CD4-positive, CD25-positive, alpha-beta regulatory T cell (primary cell): Measurements from ENCODE around the gene NPIPB13. TPM values are rescaled to one million over a fixed set of nuclear protein-coding genes. Genes with fewer than 3 reads are reported as not detected.
"Not testable (repeated sequence)": the region's sequence is repeated elsewhere in the genome, so short reads cannot be mapped to it uniquely, and the experiment has no call there.

Source experiments
- ATAC-seq, 2 donors: fragments of 150-1000 bp; cut with Tn5 transposase; one replicate each; pipeline ENCODE4 v1.10.0; 2021; ENCODE audit warnings: low read depth in 2 of 2, moderate number of reproducible peaks in 2 of 2, moderate library complexity in 1 of 2
- DNase-seq, 3 donors: peaks; one replicate each; pipeline versions ENCODE4 v3.0.0 to v3.0.0-alpha.2; 2012 to 2022; ENCODE audit warnings: mixed read lengths in 1 of 3
- H3K27ac ChIP-seq: one replicate; pipeline ENCODE4 v1.7.0; 2013; ENCODE audit warnings: mild to moderate bottlenecking, low read length; ENCODE audit not compliant: insufficient read depth, poor library complexity, severe bottlenecking
- H3K27me3 ChIP-seq: one replicate; pipeline ENCODE4 v1.7.0; 2013; ENCODE audit warnings: low read length; ENCODE audit not compliant: control insufficient read depth, insufficient read depth
- H3K36me3 ChIP-seq: one replicate; pipeline ENCODE4 v1.7.0; 2013; ENCODE audit warnings: mild to moderate bottlenecking, low read length, moderate library complexity; ENCODE audit not compliant: control insufficient read depth, insufficient read depth
- H3K4me1 ChIP-seq: 2 replicates; pipeline ENCODE4 v1.7.0; 2013; ENCODE audit warnings: mild to moderate bottlenecking, low read length; ENCODE audit not compliant: insufficient read depth, control insufficient read depth, poor library complexity, severe bottlenecking
- H3K4me3 ChIP-seq: one replicate; pipeline ENCODE4 v1.7.0; 2013; ENCODE audit warnings: low read depth, mild to moderate bottlenecking, low read length, moderate library complexity
- H3K9me3 ChIP-seq, 2 experiments: 1 replicate in 1 of 2; 2 replicates in 1 of 2; pipeline ENCODE4 v1.7.0; 2013; ENCODE audit warnings: low read length in 2 of 2, mild to moderate bottlenecking in 1 of 2, moderate library complexity in 1 of 2; ENCODE audit not compliant: control insufficient read depth in 2 of 2
- H3K27ac Mint-ChIP-seq, 3 donors: one replicate each; pipeline ENCODE4 v1.8.0; 2020 to 2022; ENCODE audit warnings: mild to moderate bottlenecking in 3 of 3, mixed read lengths in 3 of 3, moderate library complexity in 2 of 3
- H3K27me3 Mint-ChIP-seq: one replicate; pipeline ENCODE4 v1.8.0; 2022; ENCODE audit warnings: mild to moderate bottlenecking, mixed read lengths
- H3K36me3 Mint-ChIP-seq: one replicate; pipeline ENCODE4 v1.8.0; 2020; ENCODE audit warnings: mixed read lengths
- H3K4me1 Mint-ChIP-seq, 4 donors: one replicate each; pipeline ENCODE4 v1.8.0; 2020 to 2022; ENCODE audit warnings: mixed read lengths in 4 of 4, mild to moderate bottlenecking in 1 of 4
- H3K4me3 Mint-ChIP-seq, 4 donors: one replicate each; pipeline ENCODE4 v1.8.0; 2020 to 2022; ENCODE audit warnings: mild to moderate bottlenecking in 4 of 4, mixed read lengths in 4 of 4, moderate library complexity in 3 of 4
- H3K9me3 Mint-ChIP-seq, 7 donors: one replicate each; pipeline ENCODE4 v1.8.0; 2020 to 2022; ENCODE audit warnings: mixed read lengths in 7 of 7, mild to moderate bottlenecking in 3 of 7, moderate library complexity in 2 of 7
- polyA plus RNA-seq, 4 donors: library from polyadenylated mRNA; unstranded; fragments of 300-500 nt; fragmentation: Illumina TruSeq; gene quantifications; one replicate each; pipeline ENCODE4 v1.2.3, GENCODE V29; 2021
- total RNA-seq: library from RNA; stranded (reverse); gene quantifications from one replicate; pipeline ENCODE4 v1.2.3, GENCODE V29; 2022

The NPIPB13 gene
- total RNA-seq (30.5 TPM), polyA plus RNA-seq (1 to 10 TPM in 1 of 4 donors, under 1 TPM in 3; 0.68 to 1.0 (median 0.86) TPM)

DNA sequence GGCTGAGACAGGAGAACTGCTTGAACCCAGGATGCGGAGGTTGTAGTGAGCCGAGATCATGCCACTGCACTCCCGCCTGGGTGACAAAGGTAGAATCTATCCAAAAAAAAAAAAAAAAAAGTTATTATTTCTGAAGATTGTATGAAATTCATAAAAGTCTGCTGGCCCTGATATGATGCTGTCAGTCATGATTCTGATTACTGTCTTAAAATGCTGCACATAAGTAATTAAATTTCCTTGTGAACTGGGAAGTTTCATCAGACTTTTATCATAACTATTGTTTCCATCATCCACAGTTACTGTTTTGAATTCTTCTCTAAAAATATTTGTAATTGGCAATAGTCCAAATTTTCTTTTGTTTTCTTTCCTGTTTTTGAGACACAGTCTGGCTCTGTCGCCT lies at the start of gene NPIPB13:
Gene NPIPB13 (minus strand): TSS at position 101 of the 400 bp plus-strand sequence. CDS start 2,906 bp downstream, outside the sequence.
- not testable (repeated sequence) for H3K27me3 Mint-ChIP-seq, H3K4me1 ChIP-seq, H3K27ac Mint-ChIP-seq, DNase-seq, H3K27me3 ChIP-seq, H3K27ac ChIP-seq, H3K4me3 Mint-ChIP-seq, H3K9me3 Mint-ChIP-seq, H3K36me3 ChIP-seq, H3K4me1 Mint-ChIP-seq, H3K4me3 ChIP-seq, ATAC-seq, H3K9me3 ChIP-seq, H3K36me3 Mint-ChIP-seq

DNA sequence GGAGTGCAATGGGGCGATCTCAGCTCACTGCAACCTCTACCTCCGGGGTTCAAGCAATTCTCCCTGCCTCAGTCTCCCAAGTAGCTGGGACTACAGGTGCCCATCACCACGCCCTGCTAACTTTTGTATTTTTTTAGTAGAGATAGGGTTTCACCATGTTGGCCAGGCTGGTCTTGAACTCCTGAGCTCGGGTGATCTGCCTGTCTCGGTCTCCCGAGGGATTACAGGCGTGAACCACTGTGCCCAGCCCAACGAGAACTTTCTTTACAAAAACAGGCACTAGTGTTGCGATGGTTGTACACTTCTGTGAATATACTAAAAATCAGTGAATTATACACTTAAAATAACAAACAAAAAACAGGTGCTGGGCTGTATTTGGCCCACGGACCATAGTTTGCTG lies 34.1 kb upstream of the NPIPB13 start:
- not testable (repeated sequence) for H3K36me3 Mint-ChIP-seq, H3K27me3 ChIP-seq, H3K4me1 Mint-ChIP-seq, H3K4me1 ChIP-seq, H3K27ac ChIP-seq, ATAC-seq, H3K4me3 ChIP-seq, H3K9me3 ChIP-seq, H3K9me3 Mint-ChIP-seq, DNase-seq, H3K27me3 Mint-ChIP-seq, H3K36me3 ChIP-seq, H3K27ac Mint-ChIP-seq, H3K4me3 Mint-ChIP-seq

DNA sequence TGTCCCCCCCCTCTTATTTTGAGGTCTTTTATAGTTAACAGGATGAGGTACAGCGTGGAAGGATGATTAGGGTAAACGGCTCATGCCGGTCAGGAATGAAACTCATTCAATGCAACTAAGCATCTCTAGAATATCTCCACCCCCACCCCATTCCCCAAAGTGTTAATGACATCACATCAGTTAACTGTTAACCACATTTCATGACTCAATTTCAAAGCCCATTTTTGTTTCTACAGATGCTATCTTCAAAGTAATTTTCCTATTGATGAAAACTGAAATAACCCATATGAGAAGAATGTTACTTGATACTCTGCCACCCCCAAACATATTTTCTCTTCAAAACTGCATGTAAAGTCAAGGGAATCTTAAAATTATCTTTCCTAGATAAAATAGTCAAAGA lies 30.2 kb upstream of the NPIPB13 start:
- not testable (repeated sequence) for H3K9me3 ChIP-seq, H3K27me3 ChIP-seq, H3K4me1 ChIP-seq, H3K4me1 Mint-ChIP-seq, DNase-seq, H3K4me3 ChIP-seq, H3K27ac ChIP-seq, H3K9me3 Mint-ChIP-seq, ATAC-seq, H3K27ac Mint-ChIP-seq, H3K27me3 Mint-ChIP-seq, H3K36me3 Mint-ChIP-seq, H3K36me3 ChIP-seq, H3K4me3 Mint-ChIP-seq

DNA sequence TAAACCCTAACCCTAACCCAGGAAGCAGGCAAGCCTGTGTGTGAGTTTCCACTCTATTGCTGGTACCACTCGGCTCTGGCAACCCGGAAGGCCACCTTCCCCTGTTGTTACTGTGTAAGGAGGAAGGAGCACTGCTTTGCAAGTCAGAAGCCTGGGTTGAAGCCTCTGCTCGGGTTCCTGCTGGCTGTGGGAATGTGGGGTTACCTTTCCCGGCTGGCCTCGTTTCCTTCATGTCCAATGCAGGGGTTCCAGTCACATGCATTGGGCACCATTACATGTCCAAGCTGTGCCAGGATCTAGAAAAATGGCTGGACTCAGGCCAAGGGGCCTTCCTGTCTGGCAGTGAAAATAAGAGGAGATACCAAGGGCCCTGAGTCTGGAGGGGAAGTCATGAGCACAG lies 31.2 kb downstream of the NPIPB13 start:
- not testable (repeated sequence) for H3K27ac ChIP-seq, DNase-seq, H3K4me3 Mint-ChIP-seq, H3K27ac Mint-ChIP-seq, H3K9me3 Mint-ChIP-seq, H3K4me3 ChIP-seq, H3K4me1 Mint-ChIP-seq, H3K36me3 ChIP-seq, ATAC-seq, H3K9me3 ChIP-seq, H3K4me1 ChIP-seq, H3K27me3 Mint-ChIP-seq, H3K36me3 Mint-ChIP-seq, H3K27me3 ChIP-seq

DNA sequence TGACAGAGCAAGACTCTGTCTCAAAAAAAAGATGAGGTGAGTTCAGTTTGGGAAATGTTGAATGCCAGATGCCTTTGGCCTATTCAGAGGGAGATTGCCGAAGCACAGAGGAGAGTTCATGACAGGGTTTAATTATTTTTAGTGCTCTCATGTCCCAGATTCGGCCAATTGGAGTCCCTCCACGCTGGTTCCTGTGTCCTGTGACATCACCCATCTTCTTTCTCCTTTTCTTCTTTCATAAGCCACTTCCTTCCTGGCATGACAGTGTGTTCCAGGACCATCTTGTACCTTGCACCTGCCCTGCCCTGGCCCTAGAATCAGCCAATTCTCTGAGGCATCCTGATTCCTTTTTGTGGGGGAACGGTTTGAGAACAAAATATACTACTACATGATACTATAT lies 36.9 kb downstream of the NPIPB13 start:
- H3K4me1 ChIP-seq, H3K27me3 Mint-ChIP-seq, H3K27ac Mint-ChIP-seq, H3K4me3 ChIP-seq, H3K9me3 ChIP-seq, H3K27ac ChIP-seq, H3K4me3 Mint-ChIP-seq, H3K4me1 Mint-ChIP-seq, DNase-seq, H3K36me3 ChIP-seq, H3K9me3 Mint-ChIP-seq, H3K36me3 Mint-ChIP-seq, H3K27me3 ChIP-seq: not testable (repeated sequence)
- ATAC-seq = peak; percentile 48 to 54

DNA sequence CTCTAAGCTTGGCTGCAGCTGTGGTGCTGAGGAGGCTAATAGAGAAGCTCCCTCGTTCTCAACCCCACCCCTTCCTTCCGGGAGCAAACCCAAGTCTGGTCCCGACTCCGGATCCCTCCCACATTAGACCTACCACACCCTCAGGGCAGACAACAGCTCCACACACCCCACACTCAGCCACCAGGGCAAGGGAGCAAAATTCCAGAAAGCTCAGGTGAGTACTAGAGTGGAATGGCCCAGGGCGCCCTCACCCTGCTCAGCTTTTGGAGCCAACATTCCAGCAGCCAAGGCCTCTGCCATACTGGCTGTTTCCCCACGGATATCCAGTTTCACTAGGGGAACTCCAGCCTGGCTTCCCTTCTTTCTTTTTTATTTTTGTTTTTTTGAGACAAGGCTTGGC lies 39.2 kb downstream of the NPIPB13 start:
- not testable (repeated sequence) for H3K27me3 Mint-ChIP-seq, H3K4me1 ChIP-seq, H3K4me1 Mint-ChIP-seq, DNase-seq, H3K4me3 Mint-ChIP-seq, H3K36me3 Mint-ChIP-seq, H3K4me3 ChIP-seq, H3K27ac Mint-ChIP-seq, H3K27ac ChIP-seq, H3K9me3 Mint-ChIP-seq, H3K36me3 ChIP-seq, H3K27me3 ChIP-seq, H3K9me3 ChIP-seq
- ATAC-seq = peak in 1 of 2 donors; percentile 49

DNA sequence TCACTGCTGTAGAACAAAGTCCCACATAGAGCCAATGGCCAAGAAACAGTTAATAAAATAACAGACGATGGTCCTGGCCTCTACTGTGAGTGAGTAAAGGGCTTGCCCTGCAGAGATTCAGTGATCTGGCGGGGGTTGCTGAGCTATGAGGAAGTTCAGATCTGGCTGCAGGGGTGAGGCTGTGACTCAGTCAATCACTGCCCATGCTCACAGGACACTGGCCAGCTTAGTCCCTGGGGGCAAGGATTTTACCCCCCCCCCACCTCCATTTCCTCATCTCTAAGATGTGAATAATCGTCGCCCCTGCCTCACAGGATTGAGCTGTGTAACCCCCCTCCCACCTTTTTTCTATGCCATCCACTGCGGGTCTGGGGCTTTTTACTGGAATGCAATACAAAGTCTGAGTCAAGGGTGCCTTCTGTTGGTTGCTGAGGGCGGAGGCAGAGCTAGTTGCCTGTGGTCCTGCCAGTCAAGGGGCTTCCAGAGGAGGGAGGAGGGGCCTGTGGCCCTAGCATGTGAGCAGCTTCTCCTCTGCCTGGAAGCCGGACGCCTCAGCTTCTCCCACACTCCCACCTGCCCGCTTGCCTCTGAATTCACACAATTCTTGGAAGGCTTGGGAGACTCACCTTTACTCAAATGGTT lies 41.1 kb downstream of the NPIPB13 start:
- not testable (repeated sequence) for H3K36me3 ChIP-seq, H3K9me3 Mint-ChIP-seq, H3K9me3 ChIP-seq, H3K4me3 ChIP-seq, H3K4me1 ChIP-seq, H3K4me3 Mint-ChIP-seq, H3K36me3 Mint-ChIP-seq, H3K27ac Mint-ChIP-seq, DNase-seq, H3K27me3 ChIP-seq, H3K4me1 Mint-ChIP-seq, H3K27me3 Mint-ChIP-seq, H3K27ac ChIP-seq
- peak; percentile 20 to 43 for ATAC-seq

DNA sequence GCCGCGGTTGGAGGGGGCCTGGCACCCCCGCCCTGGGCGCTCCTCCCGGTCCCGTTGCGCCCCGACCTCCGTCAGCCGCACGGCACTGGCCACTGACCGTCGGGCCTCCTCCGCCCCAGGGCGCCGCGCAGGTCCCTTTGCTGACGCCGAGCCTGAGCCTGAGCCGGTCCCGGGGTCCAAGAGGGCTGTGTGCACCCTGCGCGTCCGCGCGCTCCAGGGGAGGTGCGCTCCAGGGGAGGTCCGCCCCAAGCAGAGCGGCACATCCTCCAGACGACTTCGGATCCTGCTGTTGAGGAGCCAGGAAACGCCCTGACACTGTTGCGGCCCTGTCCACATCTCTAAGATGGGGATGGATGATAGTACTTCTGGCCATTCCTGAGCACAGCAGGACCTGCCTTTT lies 42.0 kb downstream of the NPIPB13 start:
- ATAC-seq = peak; percentile 47 to 55
- not testable (repeated sequence) for H3K27ac Mint-ChIP-seq, H3K4me1 Mint-ChIP-seq, DNase-seq, H3K36me3 ChIP-seq, H3K4me1 ChIP-seq, H3K4me3 Mint-ChIP-seq, H3K36me3 Mint-ChIP-seq, H3K27ac ChIP-seq, H3K27me3 Mint-ChIP-seq, H3K9me3 Mint-ChIP-seq, H3K27me3 ChIP-seq, H3K4me3 ChIP-seq, H3K9me3 ChIP-seq
